Left renal cortex interstitium (tissue), 4 donors: Measurements from ENCODE around the gene HGFAC. TPM values are rescaled to one million over a fixed set of nuclear protein-coding genes. Genes with fewer than 3 reads are reported as not detected.
"Not testable (repeated sequence)": the region's sequence is repeated elsewhere in the genome, so short reads cannot be mapped to it uniquely, and the experiment has no call there.

Source experiments
- DNase-seq, 4 donors: peaks; one replicate each; pipeline ENCODE4 v3.0.0-alpha.2; 2013; ENCODE audit warnings: low read depth in 4 of 4, low spot score in 2 of 4, missing footprints in 1 of 4
- polyA plus RNA-seq, 4 donors: library from polyadenylated mRNA; unstranded; fragments of 120-200 nt; gene quantifications; one replicate each; pipeline ENCODE4 v1.2.1, GENCODE V29; 2013; ENCODE audit not compliant: insufficient read length in 4 of 4

The HGFAC gene
- polyA plus RNA-seq, 4 donors, result 0.78 to 4.1 (median 1.7) TPM

- DNase-seq, result no peak
Observed at GRCh38 chr4:3410401-3411135, 31.2 kb upstream of the HGFAC start.

GRCh38 chr4:3411190-3411589 lies 30.6 kb upstream of the HGFAC start:
- not testable (repeated sequence) for DNase-seq

GRCh38 chr4:3411676-3412075 lies 30.1 kb upstream of the HGFAC start:
- no peak for DNase-seq

DNA sequence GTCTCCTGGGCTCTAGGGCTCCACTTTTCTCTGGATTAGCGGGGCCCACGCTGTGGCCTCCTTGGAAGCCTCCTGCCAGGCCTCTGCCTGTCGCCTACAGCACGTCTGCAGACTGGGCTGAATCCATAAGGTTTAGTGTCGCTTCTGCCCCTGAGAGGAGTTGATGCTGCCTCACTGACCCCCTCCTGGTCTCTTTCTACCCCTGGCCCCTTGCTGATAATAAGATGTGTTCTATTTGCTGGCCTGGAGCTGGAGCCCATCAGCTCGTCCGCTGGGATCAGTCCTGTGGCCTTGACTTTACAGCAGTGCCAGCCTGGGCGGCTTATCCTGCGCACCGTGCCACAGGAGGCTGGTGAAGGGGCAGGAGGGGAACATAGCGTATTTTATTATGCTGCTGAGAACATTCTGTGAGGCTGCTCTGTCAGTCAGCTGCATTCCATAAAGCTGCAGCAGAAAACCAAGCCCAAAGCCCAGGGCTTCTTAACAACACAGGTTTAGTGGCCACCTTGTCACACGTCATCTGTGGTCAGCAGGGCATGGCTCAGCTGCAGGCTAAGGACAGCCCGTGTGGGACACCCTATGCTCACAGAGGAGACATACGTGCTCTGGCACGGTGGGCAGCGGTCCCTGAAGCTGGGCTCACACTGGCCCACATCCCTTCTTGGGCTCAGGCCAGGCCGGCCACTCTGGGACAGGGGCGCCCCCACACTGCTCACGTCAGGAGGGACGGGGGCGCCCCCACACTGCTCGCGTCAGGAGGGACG lies 29.3 kb upstream of the HGFAC start:
- DNase-seq, result no peak

DNA sequence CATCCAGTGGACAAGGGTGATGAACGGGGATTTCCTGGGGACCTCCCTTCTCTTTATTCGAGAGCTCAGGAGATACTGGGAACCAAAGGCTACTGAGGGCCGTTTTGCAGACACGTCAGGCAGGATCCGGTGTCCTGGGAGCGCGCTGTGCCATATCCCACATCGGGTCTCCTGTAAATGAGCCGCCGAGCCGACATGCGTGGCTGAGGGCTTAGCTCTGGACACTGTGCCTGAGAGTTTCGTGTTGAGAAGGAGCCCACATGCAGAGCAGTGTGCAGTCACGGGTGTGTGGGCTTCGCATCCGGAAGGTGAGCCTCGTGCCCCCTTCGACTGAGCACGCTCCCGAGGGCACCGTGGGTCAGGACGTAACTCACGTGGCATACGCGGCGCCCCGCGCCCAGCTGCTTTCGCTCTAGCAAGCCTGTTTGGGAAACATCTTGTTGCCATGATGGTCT lies 28.5 kb upstream of the HGFAC start:
- DNase-seq, result no peak

- no peak for DNase-seq
Observed at GRCh38 chr4:3413675-3414420, 27.9 kb upstream of the HGFAC start.

GRCh38 chr4:3414421-3415279 lies 27.1 kb upstream of the HGFAC start:
- DNase-seq, result no peak

- DNase-seq, result no peak
Observed at GRCh38 chr4:3415471-3416141, 26.2 kb upstream of the HGFAC start.

GRCh38 chr4:3416270-3416669 lies 25.5 kb upstream of the HGFAC start:
- no peak for DNase-seq

DNA sequence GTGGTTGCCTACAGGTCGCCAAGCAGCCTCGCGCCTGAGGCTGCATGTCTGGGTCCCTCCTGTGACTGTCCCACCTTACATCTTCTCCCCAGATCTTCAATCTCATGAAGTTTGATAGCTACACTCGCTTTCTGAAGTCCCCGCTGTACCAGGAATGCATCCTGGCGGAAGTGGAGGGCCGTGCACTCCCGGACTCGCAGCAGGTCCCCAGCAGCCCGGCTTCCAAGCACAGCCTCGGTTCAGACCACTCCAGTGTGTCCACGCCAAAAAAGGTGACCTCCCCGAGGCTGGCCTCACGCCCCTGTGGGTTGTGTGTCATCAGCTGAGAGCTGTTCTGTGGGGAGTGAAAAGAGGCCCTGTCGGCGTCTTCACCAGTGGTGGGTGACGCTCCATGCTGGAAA lies 24.9 kb upstream of the HGFAC start:
- DNase-seq, result no peak

DNA sequence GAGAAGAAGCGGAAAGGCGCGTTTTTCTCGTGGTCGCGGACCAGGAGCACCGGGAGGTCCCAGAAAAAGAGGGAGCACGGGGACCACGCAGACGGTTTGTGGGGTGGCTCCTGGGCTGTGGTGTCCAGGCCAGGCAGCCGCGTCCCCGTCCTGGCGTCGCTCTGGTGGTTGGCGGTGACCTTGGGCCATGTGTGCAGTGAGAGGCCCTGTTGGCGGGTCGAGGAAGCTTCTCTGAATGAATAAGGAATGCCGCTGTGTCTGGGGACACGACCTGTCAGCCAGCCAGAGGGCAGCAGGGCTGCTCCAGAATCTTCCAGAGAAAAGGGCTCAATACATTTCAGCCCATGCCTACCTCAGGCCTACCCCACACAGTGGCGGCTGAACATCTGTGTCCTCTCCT lies 24.3 kb upstream of the HGFAC start:
- no peak for DNase-seq

DNA sequence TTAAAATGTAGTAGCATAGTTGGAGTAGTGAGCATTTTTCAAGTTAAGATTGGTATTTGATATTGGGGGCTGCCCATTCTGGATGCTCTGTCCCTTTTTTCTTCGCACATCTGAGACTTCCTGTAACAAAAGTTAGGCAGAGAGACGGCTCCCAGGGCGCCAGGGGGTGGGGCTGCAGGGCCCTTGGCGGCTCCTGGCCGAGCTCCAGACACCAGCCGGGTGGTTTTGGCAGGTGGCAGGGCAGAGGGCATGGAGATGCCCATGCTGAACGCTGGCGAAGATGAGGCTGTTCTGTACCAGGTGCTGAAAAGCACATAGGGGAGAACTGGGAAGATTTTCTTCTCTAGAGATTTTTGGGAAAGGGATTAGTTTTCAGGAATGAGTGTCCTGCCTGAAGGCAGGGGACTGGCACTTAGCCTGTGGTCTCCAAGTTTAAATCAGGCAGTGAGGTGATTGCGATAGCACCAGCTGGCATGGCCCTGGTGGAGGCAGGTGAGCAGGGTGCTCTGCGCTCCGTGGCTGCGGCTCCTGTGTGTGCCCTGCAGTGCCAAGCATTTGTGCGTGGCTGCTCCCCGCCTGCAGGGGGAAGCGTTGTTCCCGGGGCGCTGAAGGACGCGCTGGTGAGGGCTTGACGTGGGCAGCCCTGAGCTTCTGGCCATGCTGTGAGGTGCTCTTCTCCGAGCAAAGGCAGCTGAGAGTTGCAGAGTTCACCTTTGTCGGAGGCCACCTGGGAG lies 23.6 kb upstream of the HGFAC start:
- DNase-seq, result no peak

DNA sequence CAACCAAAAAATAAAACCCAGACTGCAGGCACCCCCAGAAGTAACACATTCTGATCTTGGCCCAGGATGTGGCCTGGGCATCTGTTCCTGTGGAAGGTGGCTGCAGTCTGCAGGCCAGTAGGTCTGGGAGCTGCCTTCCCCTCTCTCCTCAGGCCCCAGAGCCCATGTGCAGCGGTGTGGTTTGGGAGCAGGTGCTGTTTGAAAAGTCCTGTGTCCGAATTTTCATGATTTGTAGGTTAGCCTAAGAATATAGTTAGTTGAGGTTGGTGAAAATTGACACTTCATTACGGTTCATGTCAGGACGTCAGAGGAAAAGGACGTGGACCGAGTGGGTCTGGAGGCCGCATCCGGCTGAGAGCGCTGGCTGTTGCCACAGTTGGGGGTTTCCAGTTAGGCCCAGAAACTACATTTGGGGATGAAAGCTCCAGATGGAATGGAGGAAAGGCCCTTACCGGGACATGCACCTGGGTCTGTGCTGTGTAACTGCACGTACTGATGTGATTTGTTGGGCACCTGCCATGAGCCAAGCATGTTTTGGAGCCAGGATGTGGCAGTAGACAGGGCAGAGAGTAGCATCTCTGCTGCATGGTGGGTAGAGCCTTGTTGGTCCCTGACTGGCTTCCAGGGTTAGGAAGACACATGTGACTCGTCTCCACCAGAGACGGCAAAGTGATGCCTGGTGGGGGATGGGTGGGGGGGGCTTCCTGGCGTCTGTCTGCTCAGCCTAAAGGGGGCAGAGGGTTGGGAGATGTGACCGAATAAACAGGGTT lies 21.7 kb upstream of the HGFAC start:
- DNase-seq, result no peak

GRCh38 chr4:3420606-3420955 lies 21.2 kb upstream of the HGFAC start:
- no peak for DNase-seq

- no peak for DNase-seq
Observed at GRCh38 chr4:3420956-3421355, 20.8 kb upstream of the HGFAC start.

- DNase-seq, result no peak
Observed at GRCh38 chr4:3421470-3421869, 20.3 kb upstream of the HGFAC start.

DNA sequence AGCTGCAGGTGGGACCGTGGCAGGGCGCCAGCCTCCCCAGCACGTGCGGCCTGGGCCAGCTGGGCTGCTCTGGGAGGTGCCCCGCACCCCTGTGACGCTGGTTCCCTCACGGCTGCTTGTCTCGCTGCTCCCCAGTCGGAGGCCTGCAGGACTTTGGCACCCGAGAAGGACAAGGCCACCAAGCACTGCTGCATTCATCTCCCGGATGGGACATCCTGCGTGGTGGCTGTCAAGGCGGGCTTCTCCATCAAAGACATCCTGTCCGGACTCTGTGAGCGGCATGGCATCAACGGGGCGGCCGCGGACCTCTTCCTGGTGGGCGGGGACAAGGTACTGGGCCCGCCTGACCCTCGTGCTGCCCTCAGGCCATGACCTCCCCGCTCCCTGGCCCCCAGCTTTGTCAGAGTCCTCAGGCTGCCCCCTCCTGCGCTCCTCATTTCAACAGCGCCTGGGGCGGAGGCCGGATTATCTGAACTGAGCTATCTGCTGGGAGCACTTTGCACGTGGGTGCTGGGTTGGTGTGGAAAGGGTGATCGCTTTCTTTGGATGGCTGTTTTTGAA lies 19.4 kb upstream of the HGFAC start:
- DNase-seq, result no peak

GRCh38 chr4:3422808-3423297 lies 18.9 kb upstream of the HGFAC start:
- no peak for DNase-seq
